A549 (cell line): ENCODE measurements around the gene HGF.

Source experiments
- CHD2 ChIP-seq: fragments of 150-350 bp; IDR thresholded peaks from 2 replicates; pipeline ENCODE4 v1.6.1; 2014; ENCODE audit warnings: low read length; ENCODE audit not compliant: partially characterized antibody
- EP300 ChIP-seq, 2 experiments: fragments of >200 bp; sonication (Bioruptor Twin); formaldehyde crosslinking; IDR thresholded peaks; 2 replicates in 1 of 2; 3 replicates in 1 of 2; pipeline ENCODE4 v1.6.1; 2016 to 2017
- HOXB13 ChIP-seq: fragments of 250-450 bp; sonication (Bioruptor Pico); IDR thresholded peaks from 2 replicates; pipeline ENCODE4 v1.5.0; 2020; ENCODE audit warnings: low read depth, mild to moderate bottlenecking, moderate library complexity
- POLR2A ChIP-seq: IDR thresholded peaks from 2 replicates; pipeline ENCODE4 v1.6.1; 2012; ENCODE audit warnings: mild to moderate bottlenecking, low read length
- RAD21 ChIP-seq, 2 experiments: fragments of >200 bp in 1 of 2; sonication (Bioruptor Twin) in 1 of 2; formaldehyde crosslinking in 1 of 2; IDR thresholded peaks in 1 of 2; conservative IDR thresholded peaks in 1 of 2; 2 replicates in 1 of 2; 3 replicates in 1 of 2; pipeline ENCODE4 v1.6.1; 2012 to 2018; ENCODE audit warnings: inconsistent platforms in 1 of 2
- REST ChIP-seq: fragments of 200-600 bp; sonication (generic); IDR thresholded peaks from 2 replicates; pipeline ENCODE4 v1.6.1; 2016; ENCODE audit warnings: antibody characterized with exemption, mild to moderate bottlenecking, moderate library complexity
- RFX5 ChIP-seq: fragments of 450-650 bp; IDR thresholded peaks from 2 replicates; pipeline ENCODE4 v1.7.1; 2014; ENCODE audit warnings: antibody characterized with exemption, mild to moderate bottlenecking, moderate library complexity
- TF ChIP-seq, protein P1 (sequence below): fragments of >200 bp; sonication (Bioruptor Twin); formaldehyde crosslinking; IDR thresholded peaks from 3 replicates; pipeline ENCODE4 v1.5.1; 2016
- TF ChIP-seq, protein P2 (sequence below): IDR thresholded peaks from 2 replicates; pipeline ENCODE4 v1.6.1; 2012

DNA sequence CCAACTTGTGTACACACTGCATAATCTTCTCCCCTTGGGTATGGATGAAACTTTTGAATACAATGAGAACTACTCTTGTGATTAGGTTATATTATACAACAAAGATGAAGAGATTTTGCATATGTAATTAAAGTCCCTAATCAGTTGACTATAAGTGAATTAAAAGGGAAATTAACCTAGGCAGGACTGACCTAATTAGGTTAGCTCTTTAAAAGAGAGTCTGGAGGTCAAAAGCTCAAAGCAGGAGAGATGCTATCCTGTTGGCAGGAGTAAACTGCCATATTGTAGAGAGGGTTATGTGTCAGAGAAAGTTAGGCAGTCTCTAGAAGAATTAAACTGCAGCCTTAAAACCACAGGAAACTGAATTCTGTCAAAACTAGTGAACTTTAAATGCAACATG lies 29.4 kb downstream of the HGF start:
- TF ChIP-seq HOXB13 (CRISPR knock-in tag) (no peak), EP300 (IDR thresholded peaks at IDR 0.05) (no peak), RFX5 (no peak), POLR2A (no peak), RAD21 (conservative IDR thresholded peaks at IDR 0.05 in 1 of 2, IDR thresholded peaks at IDR 0.05 in 1 of 2) (no peak), CHD2 (no peak), REST (no peak)
- TF ChIP-seq, protein P1, sequence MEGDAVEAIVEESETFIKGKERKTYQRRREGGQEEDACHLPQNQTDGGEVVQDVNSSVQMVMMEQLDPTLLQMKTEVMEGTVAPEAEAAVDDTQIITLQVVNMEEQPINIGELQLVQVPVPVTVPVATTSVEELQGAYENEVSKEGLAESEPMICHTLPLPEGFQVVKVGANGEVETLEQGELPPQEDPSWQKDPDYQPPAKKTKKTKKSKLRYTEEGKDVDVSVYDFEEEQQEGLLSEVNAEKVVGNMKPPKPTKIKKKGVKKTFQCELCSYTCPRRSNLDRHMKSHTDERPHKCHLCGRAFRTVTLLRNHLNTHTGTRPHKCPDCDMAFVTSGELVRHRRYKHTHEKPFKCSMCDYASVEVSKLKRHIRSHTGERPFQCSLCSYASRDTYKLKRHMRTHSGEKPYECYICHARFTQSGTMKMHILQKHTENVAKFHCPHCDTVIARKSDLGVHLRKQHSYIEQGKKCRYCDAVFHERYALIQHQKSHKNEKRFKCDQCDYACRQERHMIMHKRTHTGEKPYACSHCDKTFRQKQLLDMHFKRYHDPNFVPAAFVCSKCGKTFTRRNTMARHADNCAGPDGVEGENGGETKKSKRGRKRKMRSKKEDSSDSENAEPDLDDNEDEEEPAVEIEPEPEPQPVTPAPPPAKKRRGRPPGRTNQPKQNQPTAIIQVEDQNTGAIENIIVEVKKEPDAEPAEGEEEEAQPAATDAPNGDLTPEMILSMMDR, result no peak
- TF ChIP-seq, protein P2, sequence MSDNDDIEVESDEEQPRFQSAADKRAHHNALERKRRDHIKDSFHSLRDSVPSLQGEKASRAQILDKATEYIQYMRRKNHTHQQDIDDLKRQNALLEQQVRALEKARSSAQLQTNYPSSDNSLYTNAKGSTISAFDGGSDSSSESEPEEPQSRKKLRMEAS, result no peak
